ENCODE data around the gene HDAC4. TPM values are rescaled to one million over a fixed set of nuclear protein-coding genes. Genes with fewer than 3 reads are reported as not detected.

Gene HDAC4
- polyA plus RNA-seq, 2 of the 4 experiments (the other 2 are of a cell fraction): 8.6 to 10.4 TPM

- WGBS (ENCODE audit: missing lambda C conversion rate): 87% methylated on average over 14 of the region's 19 CpGs
- DNase-seq (ENCODE audit: low read depth in 1 of 2, low spot score in 1 of 2) (no peak), FAIRE-seq (no peak), ATAC-seq (peak; percentile 22 to 30; a peak in 2 of 6 replicates)
- no peak for TF ChIP-seq KDM5A (IDR thresholded peaks at IDR 0.05)
- TF ChIP-seq CEBPB (IDR thresholded peaks at IDR 0.05): no peak
- no peak for TF ChIP-seq TFCP2L1 (CRISPR knock-in tag; IDR thresholded peaks at IDR 0.05)
- no peak for TF ChIP-seq RARB (CRISPR knock-in tag; IDR thresholded peaks at IDR 0.05)
- no peak for TF ChIP-seq NPAS2 (CRISPR knock-in tag; IDR thresholded peaks at IDR 0.05; ENCODE audit: borderline replicate concordance)
- no peak for TF ChIP-seq ELK1 (IDR thresholded peaks at IDR 0.05; ENCODE audit: low read depth, low read length)
- no peak for TF ChIP-seq ESRRA (IDR thresholded peaks at IDR 0.05; ENCODE audit: borderline replicate concordance, low read length)
- Histone ChIP-seq H3K4me2 (no peak overlapping the region), H3K4me3 (no peak overlapping the region), H3K9me3 (no peaks in the 10 kb centered on the region), H3K4me1 (no peaks in the 10 kb centered on the region), H3K27ac (peak overlapping the region in 1 of 2 experiments; percentile 13; a peak in 1 of 6 replicates)
- CTCF ChIA-PET: interaction anchor here (0.6 to 1.2 kb wide), 3 partner anchors 31 to 1137 kb away, joined by 3 to 4 read pairs (median 3); no protein-coding TSS in a partner anchor
- POLR2A ChIA-PET: no interaction called here
Measured at GRCh38 chr2:239328351-239329191, 72.2 kb downstream of the HDAC4 start.

GRCh38 chr2:239327536-239328350 lies 73.1 kb downstream of the HDAC4 start:
- WGBS (ENCODE audit: missing lambda C conversion rate): 93% methylated on average over 11 of the region's 13 CpGs
- Histone ChIP-seq H3K4me2 (no peak overlapping the region), H3K9me3 (no peaks in the 10 kb centered on the region), H3K4me3 (no peak overlapping the region), H3K4me1 (peaks cover 5% of the 10 kb centered on the region; the same call in 2 of the 3 replicates), H3K27ac (no peak overlapping the region; a peak in 1 of 6 replicates)
- ATAC-seq (peak; percentile 27 to 28; a peak in 4 of 6 replicates), DNase-seq (ENCODE audit: low read depth in 1 of 2, low spot score in 1 of 2) (no peak), FAIRE-seq (no peak)
- TF ChIP-seq PHF8 (IDR thresholded peaks at IDR 0.05; ENCODE audit: borderline replicate concordance, low read depth) (no peak), HMGXB4 (CRISPR knock-in tag; IDR thresholded peaks at IDR 0.05; ENCODE audit: borderline replicate concordance) (no peak), EP300 (IDR thresholded peaks at IDR 0.05) (no peak), HEYL (CRISPR knock-in tag; IDR thresholded peaks at IDR 0.05) (no peak), SREBF2 (IDR thresholded peaks at IDR 0.05) (no peak), RARB (CRISPR knock-in tag; IDR thresholded peaks at IDR 0.05) (no peak), E2F6 (IDR thresholded peaks at IDR 0.05; ENCODE audit: borderline replicate concordance, low read depth) (no peak), ZFP36 (IDR thresholded peaks at IDR 0.05; ENCODE audit: borderline replicate concordance, partially characterized antibody) (no peak), CHD4 (IDR thresholded peaks at IDR 0.05; ENCODE audit: borderline replicate concordance) (no peak), JUN (IDR thresholded peaks at IDR 0.05) (no peak), BCL3 (IDR thresholded peaks at IDR 0.05) (no peak), ATOH8 (CRISPR knock-in tag; IDR thresholded peaks at IDR 0.05; ENCODE audit: low read depth) (no peak)
- POLR2A ChIA-PET: no interaction called here
- CTCF ChIA-PET: interaction anchor here (0.6 kb wide), 1 partner anchor 1136 kb away, joined by 4 read pairs; no protein-coding TSS in a partner anchor

Data from A549 (cell line).